A549 treated with AZD9567 at 1 μM for 4 hours (cell line): ENCODE measurements around the gene SELENOW. TPM values are rescaled to one million over a fixed set of nuclear protein-coding genes. Genes with fewer than 3 reads are reported as not detected.

Experiments
- total RNA-seq: library from RNA; stranded (reverse); fragments of 200-300 nt; extraction: Qiagen RNA extraction; gene quantifications from 5 replicates; pipeline ENCODE4 v1.2.3, GENCODE V29; 2022; ENCODE audit not compliant: insufficient read depth

SELENOW gene
- 125 to 175 TPM (median 158 TPM) in 5 replicates for total RNA-seq

GRCh38 chr19:47778049-47778953 is at the start of gene SELENOW:
TSS of gene SELENOW (plus strand) at chr19:47778703. CDS start at chr19:47778786, 83 bp downstream.

GRCh38 chr19:47745010-47745901 is 33.2 kb upstream of the SELENOW start, which contains the start of gene NOP53:
TSS of gene NOP53 (plus strand) at chr19:47745546. CDS start at chr19:47745560, 14 bp downstream.

DNA sequence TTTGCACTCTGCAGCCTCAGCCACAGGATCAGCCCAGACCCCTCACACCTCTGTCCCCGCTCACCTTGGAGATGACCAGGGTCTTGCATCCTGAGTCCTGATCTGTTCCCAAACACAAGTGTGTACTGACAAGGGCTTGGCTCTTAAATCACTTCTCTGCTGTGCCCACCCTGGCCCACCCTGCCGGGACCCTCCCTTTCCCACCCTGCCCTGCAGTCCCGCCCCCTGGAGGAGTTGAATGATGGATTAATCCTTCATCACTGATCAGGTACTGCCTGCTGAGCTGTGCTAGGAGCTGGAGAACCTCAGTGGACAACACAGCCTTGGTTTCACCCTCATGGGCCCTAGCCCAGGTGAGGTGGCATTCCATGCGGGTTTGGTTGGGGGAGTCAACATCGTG is 25.9 kb downstream of the SELENOW start, which contains the start of gene TPRX1:
Gene TPRX1, minus strand, starts transcription at position 101 of the 400 bp plus-strand sequence. Its CDS starts 12 bp downstream, at position 89.

GRCh38 chr19:47821460-47822020 is 43.0 kb downstream of the SELENOW start, which contains the start of gene CRX:
TSS of gene CRX (plus strand) at chr19:47821937. CDS start at chr19:47834444, 12,507 bp downstream.

Other genes starting within 250 kb of the SELENOW start
- gene ZNF541, start 205.6 kb upstream of the SELENOW start, total RNA-seq: not detected in 5 replicates
- gene BICRA, start 169.6 kb upstream of the SELENOW start, total RNA-seq: 8.8 to 14.6 TPM (median 13.8 TPM) in 5 replicates
- 116 to 142 TPM (median 133 TPM) in 5 replicates for gene EHD2, start 65.3 kb upstream of the SELENOW start, total RNA-seq
- gene NOP53, start 33.2 kb upstream of the SELENOW start, total RNA-seq: 212 to 257 TPM (median 252 TPM) in 5 replicates
- gene TPRX1, start 25.8 kb downstream of the SELENOW start, total RNA-seq: not detected in 5 replicates
- not detected in 5 replicates for gene CRX, start 43.2 kb downstream of the SELENOW start, total RNA-seq
- not detected in 5 replicates for gene TPRX2, start 80.5 kb downstream of the SELENOW start, total RNA-seq
- not detected in 5 replicates for gene SULT2A1, start 107.6 kb downstream of the SELENOW start, total RNA-seq
- gene BSPH1, start 213.5 kb downstream of the SELENOW start, total RNA-seq: not detected in 5 replicates
- gene ELSPBP1, start 215.9 kb downstream of the SELENOW start, total RNA-seq: not detected in 5 replicates